HG03039 (cell line): ENCODE data around the gene P4HA3.
"Not testable (repeated sequence)": the region's sequence is repeated elsewhere in the genome, so short reads cannot be mapped to it uniquely, and the experiment has no call there.

Source experiments
- ATAC-seq: cut with Tn5 transposase; IDR thresholded peaks from one replicate; pipeline ENCODE4 v1.9.1; 2021; ENCODE audit warnings: mild to moderate bottlenecking, moderate library complexity; ENCODE audit not compliant: unreplicated experiment

Gene P4HA3

DNA sequence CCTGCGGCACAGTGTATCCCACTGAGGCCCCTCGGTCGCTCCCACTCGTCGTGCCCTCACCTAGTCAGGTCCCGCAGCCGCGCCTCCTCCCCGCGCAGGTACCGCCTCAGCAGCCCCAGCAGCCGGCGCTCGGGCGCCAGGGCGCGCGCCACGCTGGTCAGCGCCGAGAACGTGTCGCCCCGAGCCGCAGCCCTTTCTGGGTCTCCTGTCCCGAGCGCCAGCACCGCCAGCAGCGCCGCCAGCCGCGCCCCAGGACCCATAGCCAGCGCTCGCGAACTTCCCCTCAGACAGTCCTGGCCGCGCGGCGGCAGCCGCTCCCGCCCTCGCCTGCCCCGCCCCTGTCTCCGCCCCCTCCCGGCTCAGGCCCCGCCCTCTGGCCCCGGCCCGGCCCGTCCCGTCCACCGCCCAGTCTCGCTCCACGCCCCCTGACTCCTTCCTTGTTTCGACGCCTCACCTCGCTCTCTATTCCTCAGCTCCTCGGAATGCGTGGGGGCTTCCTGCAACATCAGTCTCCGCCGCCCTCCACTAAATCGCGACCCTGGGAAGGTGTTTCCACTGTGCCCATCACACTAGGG is at the start of gene P4HA3:
Gene P4HA3 (minus strand): TSS at position 289 of the 575 bp plus-strand sequence. CDS start 29 bp downstream, at position 260.
- ATAC-seq = no peak

DNA sequence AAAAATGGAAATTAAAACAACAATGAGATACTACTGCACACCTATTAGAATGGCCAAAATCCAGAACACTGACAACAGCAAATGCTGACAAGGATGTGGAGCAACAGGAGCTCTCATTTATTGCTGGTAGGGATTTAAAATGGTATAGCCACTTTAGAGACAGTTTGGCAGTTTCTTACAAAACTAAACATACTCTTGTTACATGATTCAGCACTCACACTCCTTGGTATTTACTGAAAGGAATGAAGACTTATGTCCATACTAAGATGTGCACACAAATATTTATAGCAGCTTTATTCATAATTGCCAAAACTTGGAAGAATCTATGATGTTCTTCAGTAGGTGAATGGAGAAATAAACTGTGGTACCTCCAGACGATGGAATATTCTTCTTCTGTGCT is 46.0 kb upstream of the P4HA3 start:
- no peak for ATAC-seq

DNA sequence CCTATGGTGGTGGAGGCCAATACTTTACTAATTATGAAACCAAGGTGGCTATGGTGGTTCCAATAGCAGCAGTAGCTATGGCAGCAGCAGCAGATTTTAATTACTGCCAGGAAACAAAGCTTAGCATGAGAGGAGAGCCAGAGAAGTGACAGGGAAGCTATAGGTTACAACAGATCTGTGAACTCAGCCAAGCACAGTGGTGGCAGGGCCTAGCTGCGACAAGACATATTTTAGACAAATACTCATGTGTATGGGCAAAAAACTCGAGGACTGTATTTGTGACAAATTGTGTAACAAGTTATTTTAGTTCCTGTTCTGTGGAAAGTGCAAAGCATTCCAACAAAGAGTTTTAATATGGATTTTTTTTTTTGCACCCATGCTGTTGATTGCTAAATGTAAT is 44.2 kb upstream of the P4HA3 start:
- no peak for ATAC-seq

DNA sequence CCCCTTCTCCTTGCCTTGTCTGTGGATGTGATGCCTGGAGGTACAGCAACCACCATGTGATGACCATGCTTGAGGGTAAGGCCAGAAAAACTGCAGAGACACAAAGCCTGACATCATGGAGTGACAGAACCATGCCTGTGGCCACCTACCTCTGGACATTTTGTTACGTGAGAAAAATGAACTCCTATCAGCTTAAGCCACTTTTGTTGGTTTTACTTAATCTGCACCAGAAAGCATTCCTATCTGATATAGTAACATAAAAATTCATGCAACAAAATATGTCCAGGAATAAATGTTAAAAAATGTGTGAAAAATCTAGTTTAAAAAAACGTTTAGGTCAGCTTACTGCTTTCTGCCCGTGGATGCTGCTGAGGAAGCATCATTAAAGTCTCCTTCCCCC is 42.6 kb upstream of the P4HA3 start:
- no peak for ATAC-seq

DNA sequence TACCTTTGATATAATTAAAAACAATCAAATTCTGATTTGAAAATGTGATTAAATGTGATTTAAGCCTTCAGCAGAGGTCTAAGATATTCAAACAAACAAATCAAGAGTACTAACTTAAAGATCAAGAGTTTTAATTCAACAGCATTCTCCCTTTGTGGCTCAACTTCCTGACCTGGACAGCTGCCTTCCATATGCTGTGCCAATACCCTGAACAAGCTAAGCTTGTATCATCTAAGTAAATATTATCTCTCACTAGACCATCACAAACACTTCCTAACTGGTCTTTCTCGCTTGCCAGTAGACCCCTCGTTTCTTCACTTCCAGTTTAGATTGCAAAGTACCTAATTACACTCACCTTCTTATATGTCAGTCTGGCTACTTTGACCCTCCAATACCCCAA is 35.9 kb upstream of the P4HA3 start:
- ATAC-seq = no peak

DNA sequence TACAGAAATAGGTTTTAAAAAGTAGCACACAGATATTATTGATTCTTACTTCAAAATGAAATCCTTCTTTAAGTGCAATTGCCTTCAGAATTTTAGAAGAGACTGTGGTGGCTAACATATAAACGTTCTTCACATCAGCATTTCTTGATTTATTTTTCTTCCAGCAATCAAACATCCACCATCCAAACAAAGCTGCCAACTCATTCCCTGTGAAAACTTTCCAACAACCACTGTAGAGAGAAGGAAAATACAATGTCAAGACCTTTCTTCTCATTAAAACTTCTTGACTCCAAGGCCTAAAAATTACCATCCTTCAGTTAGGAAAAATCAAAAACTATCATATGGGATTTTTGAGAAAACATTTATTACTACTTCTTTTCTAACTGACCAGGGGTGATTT is 34.0 kb upstream of the P4HA3 start:
- no peak for ATAC-seq

DNA sequence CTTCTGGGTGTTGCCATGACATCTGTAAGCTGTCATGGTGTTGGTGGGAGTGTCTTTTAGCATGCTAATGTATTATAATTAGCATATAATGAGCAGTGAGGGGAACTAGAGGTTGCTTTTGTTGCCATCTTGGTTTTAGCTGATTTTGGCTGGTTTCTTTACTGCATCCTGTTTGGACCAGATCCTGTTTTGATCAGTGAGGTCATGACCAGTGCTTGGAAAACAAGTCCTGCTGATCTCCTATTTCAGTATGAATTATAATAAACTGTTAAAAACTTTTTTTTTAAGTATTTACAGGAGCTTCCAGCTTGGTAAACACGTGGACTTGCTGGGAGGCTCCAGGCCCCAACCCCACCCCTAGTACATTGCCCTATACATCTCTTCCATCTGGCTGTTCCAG is 30.5 kb upstream of the P4HA3 start:
- ATAC-seq = no peak

DNA sequence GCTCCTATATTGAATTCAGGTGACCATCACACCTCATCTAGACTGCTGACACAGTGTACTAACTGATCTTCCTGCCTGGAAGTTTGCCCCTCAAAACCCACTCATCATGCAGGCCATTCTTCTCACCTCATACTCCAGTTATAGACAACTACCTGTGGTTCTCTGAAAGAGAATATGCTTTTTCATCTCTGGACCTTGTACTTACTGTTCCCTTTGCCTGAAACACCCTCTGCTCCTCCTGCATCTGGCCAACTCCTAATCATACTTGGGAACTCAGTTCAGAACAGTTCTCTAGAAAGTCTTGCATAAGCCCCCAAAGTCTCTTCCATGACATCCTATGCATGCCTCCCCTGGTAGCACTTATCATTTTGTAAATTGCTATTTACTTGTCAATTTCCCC is 28.2 kb upstream of the P4HA3 start:
- ATAC-seq = no peak

DNA sequence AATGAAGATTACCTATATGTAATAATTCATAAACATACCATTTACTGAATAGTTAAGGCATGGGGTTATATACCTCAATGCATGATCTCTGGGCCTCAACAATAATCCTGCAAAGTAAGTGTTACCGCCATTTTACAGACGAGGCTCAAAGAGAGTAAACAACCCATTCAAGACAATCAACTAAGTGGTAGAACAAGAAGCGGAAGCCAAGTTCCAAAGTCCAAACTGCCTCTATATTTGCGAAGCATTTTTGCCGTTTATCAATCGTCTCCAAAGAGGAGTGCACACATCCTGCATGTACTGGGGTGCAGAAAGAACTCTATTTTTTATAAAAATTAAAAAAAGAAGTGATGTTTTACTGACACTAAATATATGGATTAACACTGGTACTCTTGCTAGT is 27.5 kb upstream of the P4HA3 start:
- no peak for ATAC-seq

DNA sequence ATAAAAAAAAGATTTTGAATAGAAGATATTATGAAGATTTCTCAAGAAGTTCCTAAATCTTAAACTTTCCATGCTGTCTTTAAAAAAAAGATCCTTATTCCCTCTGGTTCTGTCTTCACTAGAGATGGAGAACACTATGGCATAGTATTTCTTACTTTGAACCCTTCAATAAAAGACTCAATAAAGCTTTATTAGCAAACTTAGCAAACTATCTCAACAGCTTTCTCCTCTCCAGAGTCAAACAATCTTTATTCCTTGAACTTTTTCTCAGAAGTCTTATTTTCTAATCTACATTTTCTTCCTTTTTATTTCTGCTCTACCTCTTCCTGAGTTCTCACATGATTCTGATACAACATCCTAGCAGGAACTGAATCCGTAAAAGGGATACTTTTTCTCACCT is 21.8 kb upstream of the P4HA3 start:
- ATAC-seq = no peak

DNA sequence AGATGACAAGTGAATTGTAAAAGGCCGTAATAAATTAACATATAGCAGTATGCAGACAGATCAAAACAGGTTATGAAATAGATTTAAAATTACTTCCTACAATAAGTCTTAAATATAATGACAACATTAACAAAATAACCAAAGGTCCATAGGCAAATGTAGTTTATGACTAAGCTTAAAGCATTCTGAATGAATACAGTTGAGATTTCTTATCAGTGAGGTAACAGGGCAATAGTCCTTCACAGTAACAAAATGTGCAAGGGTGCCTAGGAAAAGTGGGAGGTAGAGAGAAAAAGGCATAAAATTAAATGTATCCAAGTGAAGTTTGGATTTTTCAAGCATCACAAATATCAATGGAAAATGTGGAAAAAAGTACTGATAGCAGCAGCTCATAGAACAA is 20.9 kb upstream of the P4HA3 start:
- no peak for ATAC-seq

DNA sequence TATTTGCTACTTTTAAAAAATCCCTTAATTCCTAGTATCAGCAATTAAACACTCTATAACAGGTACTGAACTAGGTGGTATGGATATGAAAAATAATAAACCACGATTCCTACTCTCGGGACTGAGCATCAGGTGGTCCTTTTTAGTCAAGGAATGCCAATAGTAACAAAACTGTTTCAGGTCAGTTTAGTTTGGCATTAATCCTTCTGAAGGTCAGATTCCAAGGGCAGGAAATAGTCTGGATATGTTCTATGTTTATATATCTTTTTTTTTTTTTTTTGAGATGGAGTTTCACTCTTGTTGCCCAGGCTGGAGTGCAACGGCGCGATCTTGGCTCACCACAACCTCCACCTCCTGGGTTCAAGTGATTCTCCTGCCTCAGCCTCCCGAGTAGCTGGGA is 19.6 kb upstream of the P4HA3 start:
- ATAC-seq = not testable (repeated sequence)

DNA sequence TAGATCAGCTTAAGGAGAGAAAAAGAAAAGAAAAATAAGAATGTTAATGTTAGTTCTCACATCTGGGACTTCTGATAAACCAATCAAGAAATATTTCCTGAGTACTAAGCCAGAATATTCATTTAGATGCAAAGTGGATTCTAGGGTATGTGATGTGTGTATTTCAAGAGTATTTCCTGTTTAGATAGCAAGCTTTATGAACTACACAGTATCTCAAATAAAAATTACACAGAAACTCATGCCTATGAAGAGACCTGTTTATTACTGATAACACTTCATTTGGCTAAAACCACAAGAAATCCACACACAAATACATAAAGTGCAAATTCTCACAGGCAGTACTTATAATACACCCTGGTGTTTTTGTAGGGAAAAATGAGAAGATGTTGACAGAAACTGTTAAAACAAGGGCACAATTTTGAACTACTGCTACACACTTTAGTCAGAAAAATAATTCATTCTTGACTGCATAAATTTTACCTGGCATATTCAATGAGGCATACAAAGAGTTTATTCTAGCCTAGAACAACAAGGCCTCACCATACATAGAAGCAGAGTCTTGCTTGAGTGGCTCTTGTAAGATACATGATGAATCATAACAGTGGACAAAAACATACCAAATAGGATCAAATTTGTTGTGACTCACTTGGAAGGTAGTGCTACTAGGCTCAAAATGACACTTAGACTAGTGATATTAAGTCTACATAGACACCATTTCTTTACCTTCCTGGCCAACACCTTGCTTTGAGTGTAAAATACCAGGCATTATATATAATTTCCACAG is 18.8 kb upstream of the P4HA3 start:
- ATAC-seq = no peak

DNA sequence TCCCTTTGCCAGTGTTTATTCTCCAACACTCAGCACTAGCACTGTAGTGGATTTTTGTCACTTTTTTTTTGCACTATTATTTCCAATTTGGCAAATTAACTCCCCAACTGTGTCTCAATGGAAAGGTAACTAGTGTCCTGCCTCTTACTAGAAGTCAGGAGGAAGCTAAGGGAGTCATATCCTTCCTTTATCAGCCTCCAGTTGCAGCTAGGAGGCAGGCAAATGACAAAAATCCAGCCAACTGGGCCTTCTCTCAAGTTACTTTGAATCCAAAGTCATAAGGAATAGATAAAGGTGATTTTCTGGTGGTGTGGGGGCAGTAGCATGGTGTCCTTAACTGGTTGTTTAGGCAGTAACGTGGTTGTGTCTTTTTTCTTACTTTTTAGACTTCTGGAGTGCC is 15.6 kb upstream of the P4HA3 start:
- no peak for ATAC-seq

DNA sequence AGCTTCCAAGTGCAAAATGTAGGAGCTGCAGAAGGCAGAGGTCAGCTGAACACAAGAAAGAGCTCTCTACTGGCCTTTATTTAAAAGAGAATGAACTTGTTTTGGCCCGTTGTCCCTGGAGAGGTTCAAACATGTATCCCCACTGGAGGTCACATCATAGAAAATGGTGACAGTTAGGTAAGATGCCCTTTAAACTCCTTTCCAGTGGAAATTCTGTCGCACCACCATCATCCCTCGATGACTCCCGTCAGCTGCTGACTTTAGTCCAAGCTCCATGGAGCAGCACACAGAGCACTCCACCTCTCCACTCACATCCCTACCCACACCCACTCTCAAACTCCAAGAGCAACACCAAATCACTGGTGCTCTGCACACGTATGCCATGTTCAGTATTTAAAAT is 15.2 kb upstream of the P4HA3 start:
- no peak for ATAC-seq

DNA sequence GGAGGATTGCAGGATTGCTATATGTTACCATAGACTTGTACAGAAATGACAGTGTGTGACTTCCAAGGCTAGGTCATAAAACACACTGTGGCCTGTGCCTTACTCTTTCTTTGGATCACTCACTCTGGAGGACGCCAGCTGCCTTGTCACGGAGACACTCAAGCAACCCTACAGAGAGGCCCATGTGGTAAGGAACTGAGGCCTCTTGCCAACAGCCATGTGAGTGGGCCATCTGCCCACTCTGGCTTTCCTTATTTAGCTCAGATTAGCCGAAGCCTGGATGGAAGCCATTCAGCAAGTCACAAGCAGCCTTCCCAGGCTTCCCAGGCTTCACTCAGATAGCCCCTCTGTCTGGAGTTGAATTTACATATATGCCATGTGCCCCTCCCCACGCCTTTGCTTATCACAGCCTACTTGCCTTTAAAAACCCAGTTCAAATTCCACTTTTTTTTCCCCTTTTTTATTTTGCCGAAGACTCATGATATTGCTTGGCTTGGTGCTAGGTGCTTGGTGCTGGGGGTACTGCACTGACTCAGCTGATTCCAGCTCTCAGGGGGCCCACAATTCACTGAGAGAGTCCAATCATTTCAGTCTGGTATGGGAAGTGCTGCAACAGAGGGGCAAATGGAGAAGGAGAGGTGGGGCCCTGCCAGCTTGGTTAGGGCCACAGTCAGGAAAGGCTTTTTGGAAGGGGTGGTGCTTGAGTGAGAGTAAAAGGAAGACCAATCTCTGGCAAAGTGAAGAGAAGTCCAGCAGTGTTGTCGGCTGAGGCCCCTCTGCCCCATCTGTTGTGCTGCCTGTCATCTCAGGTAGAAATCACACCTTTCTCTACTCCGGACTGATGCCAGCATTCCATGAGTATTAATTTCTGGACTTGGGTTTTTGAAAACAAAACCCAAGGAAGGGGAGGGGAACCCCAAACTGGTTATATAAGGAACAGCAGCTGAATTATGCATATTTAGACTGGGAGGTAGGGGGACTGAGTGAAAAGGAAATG is 14.5 kb upstream of the P4HA3 start:
- ATAC-seq = no peak

DNA sequence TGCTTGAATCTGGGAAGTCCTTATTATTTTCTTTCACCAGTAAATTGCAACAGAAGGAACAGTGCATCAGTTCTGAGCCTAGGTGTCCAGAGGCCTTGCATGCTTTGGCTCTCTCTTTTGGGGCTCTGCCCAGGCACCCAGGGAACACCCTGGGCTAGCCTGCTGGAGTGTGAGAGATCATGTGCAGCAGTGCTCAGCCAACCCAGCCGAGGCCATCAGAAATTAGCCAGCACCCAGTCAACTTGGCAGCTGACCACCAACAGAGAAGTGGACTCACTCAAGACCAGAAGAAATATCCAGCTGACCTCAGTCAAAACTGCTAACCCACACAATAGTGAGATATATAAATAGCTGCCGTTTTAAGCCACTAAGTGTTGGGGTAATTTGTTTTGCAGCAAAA is 11.2 kb upstream of the P4HA3 start:
- ATAC-seq = no peak

DNA sequence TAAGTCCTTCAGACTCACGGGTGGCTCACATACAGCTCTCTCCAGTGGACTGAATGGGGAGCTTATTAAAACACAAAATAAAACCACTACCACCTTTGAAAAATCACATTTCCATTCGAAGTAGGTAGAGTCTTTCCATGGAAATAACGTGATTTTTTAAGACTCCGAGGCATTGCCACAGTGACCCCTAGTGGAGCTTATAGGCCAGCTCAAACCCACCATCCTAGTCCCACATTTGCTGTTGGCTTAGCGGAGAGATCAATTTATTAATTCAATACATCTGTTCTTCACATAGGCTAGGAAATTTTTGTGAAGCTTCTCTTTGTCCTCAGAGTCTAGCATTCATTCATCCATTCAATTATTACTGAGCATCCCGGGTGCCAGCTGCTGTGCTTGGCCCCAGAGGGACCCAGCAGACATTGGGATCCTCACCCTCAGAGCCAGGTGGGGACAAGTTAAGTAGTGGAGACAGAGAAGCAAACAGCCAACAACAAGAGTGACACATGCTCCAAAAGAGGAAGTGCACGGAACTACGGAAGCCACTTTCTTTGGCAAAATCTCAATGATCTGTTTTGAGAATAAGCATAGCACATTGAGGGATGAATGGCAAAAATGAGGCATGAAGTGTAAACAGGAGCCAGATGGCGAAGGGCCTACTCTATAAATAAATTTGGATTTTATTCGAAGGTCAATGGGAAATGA is 10.2 kb upstream of the P4HA3 start:
- ATAC-seq = no peak

DNA sequence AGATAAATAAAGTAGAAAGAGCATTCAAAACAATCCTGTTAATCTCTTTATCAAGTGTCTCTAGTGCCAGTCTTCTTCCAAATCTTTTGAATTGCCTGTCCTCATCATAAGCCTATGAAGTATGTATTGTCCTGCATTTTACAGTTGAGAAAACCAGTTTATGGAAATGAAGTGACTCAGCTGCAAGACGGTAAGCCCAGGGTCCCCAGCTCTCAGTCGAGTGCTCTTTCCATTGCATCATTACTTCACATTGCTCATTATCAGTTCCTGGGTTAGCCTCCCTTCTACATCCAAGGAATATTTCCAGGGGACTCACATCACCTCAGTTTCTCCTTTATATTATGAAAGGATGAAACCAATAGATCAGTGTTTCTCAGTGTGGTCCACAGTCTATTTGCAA is 9.1 kb upstream of the P4HA3 start:
- ATAC-seq = no peak

DNA sequence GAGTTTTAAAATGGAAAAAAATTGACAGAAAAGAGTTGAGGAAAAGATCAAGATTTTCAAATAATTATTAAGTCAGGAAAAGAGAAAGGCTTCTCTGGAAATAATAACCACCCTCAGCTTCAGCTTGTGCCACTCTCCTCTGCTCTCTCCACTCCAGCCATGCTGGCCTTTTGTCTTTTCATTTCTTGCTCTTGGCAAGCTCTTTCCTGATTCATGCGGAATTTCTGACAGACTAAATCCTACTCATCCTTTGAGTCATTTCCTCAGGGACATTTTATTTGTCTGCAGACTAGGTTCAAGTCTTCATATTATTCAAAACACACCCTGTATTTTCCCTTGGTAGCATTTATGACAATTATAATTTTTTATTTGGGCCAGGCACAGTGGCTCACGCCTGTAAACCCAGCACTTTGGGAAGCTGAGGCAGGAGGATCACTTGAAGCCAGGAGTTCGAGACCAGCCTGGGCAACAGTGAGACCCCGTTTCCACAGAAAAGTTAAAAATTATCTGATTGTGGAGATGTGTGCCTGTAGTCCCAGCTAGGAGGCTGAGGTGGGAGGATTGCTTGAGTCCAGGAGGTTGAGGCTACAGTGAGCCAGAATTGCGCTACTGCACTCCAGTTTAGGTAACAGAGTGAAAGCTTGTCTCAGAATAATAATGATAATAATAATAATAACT is 7.8 kb upstream of the P4HA3 start:
- ATAC-seq = no peak
